DOHH2 (cell line): ENCODE results near the gene PMM2.
"Not testable (repeated sequence)": the region's sequence is repeated elsewhere in the genome, so short reads cannot be mapped to it uniquely, and the experiment has no call there.

Experiments
- H3F3A ChIP-seq: fragments of 200-600 bp; sonication (generic), shearing (Covaris generic); 2 replicates; pipeline ENCODE4 v1.6.0; 2016; ENCODE audit warnings: antibody characterized with exemption, mild to moderate bottlenecking; ENCODE audit not compliant: control insufficient read depth, insufficient read depth
- H3K27ac ChIP-seq: fragments of 200-600 bp; sonication (generic); 2 replicates; pipeline ENCODE4 v1.5.1; 2014; ENCODE audit warnings: low read depth, mild to moderate bottlenecking, low read length, moderate library complexity
- H3K27me3 ChIP-seq: fragments of 200-600 bp; sonication (generic); 2 replicates; pipeline ENCODE4 v1.6.1; 2014; ENCODE audit warnings: mild to moderate bottlenecking, low read length, mixed read lengths; ENCODE audit not compliant: control insufficient read depth
- H3K36me3 ChIP-seq: fragments of 200-600 bp; sonication (generic); 2 replicates; pipeline ENCODE4 v1.6.1; 2014; ENCODE audit warnings: mild to moderate bottlenecking, low read length, moderate library complexity, mixed read lengths; ENCODE audit not compliant: control insufficient read depth
- H3K4me1 ChIP-seq: fragments of 200-600 bp; sonication (generic); 2 replicates; pipeline ENCODE4 v1.6.1; 2014; ENCODE audit warnings: mild to moderate bottlenecking, low read length, mixed read lengths; ENCODE audit not compliant: control insufficient read depth
- H3K4me2 ChIP-seq: fragments of 200-600 bp; sonication (generic); 2 replicates; pipeline ENCODE4 v1.6.0; 2014; ENCODE audit warnings: mild to moderate bottlenecking, low read length, moderate library complexity
- H3K4me3 ChIP-seq: fragments of 200-600 bp; sonication (generic); 2 replicates; pipeline ENCODE4 v1.5.1; 2014; ENCODE audit warnings: mild to moderate bottlenecking, low read length, mixed read lengths
- H3K79me2 ChIP-seq: fragments of 200-600 bp; sonication (generic); 2 replicates; pipeline ENCODE4 v1.6.1; 2014; ENCODE audit warnings: mild to moderate bottlenecking, low read length, mixed read lengths; ENCODE audit not compliant: control insufficient read depth
- H3K9me2 ChIP-seq: fragments of 200-600 bp; sonication (generic); replicated peaks from 2 replicates; pipeline ENCODE4 v1.6.1; 2014; ENCODE audit warnings: mild to moderate bottlenecking, low read length, mixed read lengths; ENCODE audit not compliant: control insufficient read depth
- H3K9me3 ChIP-seq: fragments of 200-600 bp; sonication (generic); 2 replicates; pipeline ENCODE4 v1.6.1; 2014; ENCODE audit warnings: antibody characterized with exemption, low read length, mixed read lengths; ENCODE audit not compliant: control insufficient read depth, insufficient read depth
- H4K20me1 ChIP-seq: fragments of 200-600 bp; sonication (generic); 2 replicates; pipeline ENCODE4 v1.6.0; 2014; ENCODE audit warnings: low read depth, mild to moderate bottlenecking, antibody characterized with exemption, low read length, moderate library complexity; ENCODE audit not compliant: control insufficient read depth, insufficient read depth
- EZH2phosphoT487 ChIP-seq: fragments of 200-600 bp; sonication (generic); IDR thresholded peaks from 2 replicates; pipeline ENCODE4 v1.6.1; 2017; ENCODE audit warnings: borderline replicate concordance, mild to moderate bottlenecking, antibody characterized with exemption, low read length, moderate library complexity, mixed read lengths
- TF ChIP-seq, protein P1 (sequence below): fragments of 200-600 bp; sonication (generic); IDR thresholded peaks from one replicate; pipeline ENCODE4 v1.5.1; 2014; ENCODE audit warnings: antibody characterized with exemption, mild to moderate bottlenecking, low read depth, low read length; ENCODE audit not compliant: poor library complexity, severe bottlenecking

The PMM2 gene

GRCh38 chr16:8869212-8869987 lies 71.8 kb downstream of the PMM2 start:
- Histone ChIP-seq H3K4me1 (peaks cover 59% of the 10 kb centered on the region), H3K4me3 (peak overlapping the region; percentile 67), H3K9me3 (no peaks in the 10 kb centered on the region), H3K79me2 (peaks cover 38% of the 10 kb centered on the region), H3K9me2 (no peaks in the 10 kb centered on the region), H4K20me1 (peaks cover 10% of the 10 kb centered on the region; the same call in 1 of the 2 replicates), H3F3A (peaks cover 12% of the 10 kb centered on the region), H3K27ac (peak overlapping the region; percentile 63), H3K36me3 (peaks cover 23% of the 10 kb centered on the region), H3K27me3 (no peaks in the 10 kb centered on the region), H3K4me2 (peak overlapping the region; percentile 67)
- TF ChIP-seq, protein P1, sequence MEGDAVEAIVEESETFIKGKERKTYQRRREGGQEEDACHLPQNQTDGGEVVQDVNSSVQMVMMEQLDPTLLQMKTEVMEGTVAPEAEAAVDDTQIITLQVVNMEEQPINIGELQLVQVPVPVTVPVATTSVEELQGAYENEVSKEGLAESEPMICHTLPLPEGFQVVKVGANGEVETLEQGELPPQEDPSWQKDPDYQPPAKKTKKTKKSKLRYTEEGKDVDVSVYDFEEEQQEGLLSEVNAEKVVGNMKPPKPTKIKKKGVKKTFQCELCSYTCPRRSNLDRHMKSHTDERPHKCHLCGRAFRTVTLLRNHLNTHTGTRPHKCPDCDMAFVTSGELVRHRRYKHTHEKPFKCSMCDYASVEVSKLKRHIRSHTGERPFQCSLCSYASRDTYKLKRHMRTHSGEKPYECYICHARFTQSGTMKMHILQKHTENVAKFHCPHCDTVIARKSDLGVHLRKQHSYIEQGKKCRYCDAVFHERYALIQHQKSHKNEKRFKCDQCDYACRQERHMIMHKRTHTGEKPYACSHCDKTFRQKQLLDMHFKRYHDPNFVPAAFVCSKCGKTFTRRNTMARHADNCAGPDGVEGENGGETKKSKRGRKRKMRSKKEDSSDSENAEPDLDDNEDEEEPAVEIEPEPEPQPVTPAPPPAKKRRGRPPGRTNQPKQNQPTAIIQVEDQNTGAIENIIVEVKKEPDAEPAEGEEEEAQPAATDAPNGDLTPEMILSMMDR, result peak; percentile 17
- no peak for TF ChIP-seq EZH2phosphoT487

GRCh38 chr16:8869988-8870241 lies 72.3 kb downstream of the PMM2 start:
- peaks cover 57% of the 10 kb centered on the region for H3K4me1 ChIP-seq
- H3K36me3 ChIP-seq, result peaks cover 18% of the 10 kb centered on the region
- not testable (repeated sequence) for H3K4me3 ChIP-seq, H3K27ac ChIP-seq, H3K27me3 ChIP-seq, H3K9me2 ChIP-seq, H4K20me1 ChIP-seq, H3K9me3 ChIP-seq
- peaks cover 33% of the 10 kb centered on the region for H3K79me2 ChIP-seq
- H3F3A ChIP-seq, result peaks cover 12% of the 10 kb centered on the region
- H3K4me2 ChIP-seq, result peak overlapping the region; percentile 67

GRCh38 chr16:8872071-8872470 lies 74.4 kb downstream of the PMM2 start:
- TF ChIP-seq, protein P1, result no peak
- TF ChIP-seq EZH2phosphoT487, result no peak
- H3K4me2 ChIP-seq, result no peak overlapping the region
- H3K9me2 ChIP-seq, result no peaks in the 10 kb centered on the region
- H3K27me3 ChIP-seq, result no peaks in the 10 kb centered on the region
- H3K79me2 ChIP-seq, result peaks cover 11% of the 10 kb centered on the region
- H3K36me3 ChIP-seq, result peaks cover 10% of the 10 kb centered on the region
- H3K27ac ChIP-seq, result no peak overlapping the region
- H3K9me3 ChIP-seq, result no peaks in the 10 kb centered on the region
- peaks cover 12% of the 10 kb centered on the region for H3F3A ChIP-seq
- no peak overlapping the region for H3K4me3 ChIP-seq
- H3K4me1 ChIP-seq, result peaks cover 35% of the 10 kb centered on the region
- no peaks in the 10 kb centered on the region for H4K20me1 ChIP-seq

GRCh38 chr16:8872967-8873865 lies 75.6 kb downstream of the PMM2 start:
- H3K27ac ChIP-seq, result no peak overlapping the region
- no peak for TF ChIP-seq EZH2phosphoT487
- TF ChIP-seq, protein P1, result peak; percentile 41

DNA sequence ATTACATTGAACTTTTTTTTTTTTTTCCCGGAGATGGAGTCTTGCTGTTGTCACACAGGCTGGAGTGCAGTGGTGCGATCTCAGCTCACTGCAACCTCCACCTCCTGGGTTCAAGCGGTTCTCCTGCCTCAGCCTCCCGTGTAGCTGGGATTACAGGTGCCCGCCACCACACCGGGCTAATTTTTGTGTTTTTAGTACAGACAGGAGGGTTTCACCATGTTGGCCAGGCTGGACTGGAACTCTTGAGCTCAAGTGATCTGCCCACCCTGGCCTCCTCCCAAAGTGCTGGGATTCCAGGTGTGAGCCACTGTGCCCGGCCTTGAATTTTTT lies 76.2 kb downstream of the PMM2 start:
- H3K9me2 ChIP-seq, H3K36me3 ChIP-seq, H4K20me1 ChIP-seq, H3K79me2 ChIP-seq, H3K9me3 ChIP-seq, H3K4me2 ChIP-seq, H3K27me3 ChIP-seq, H3K27ac ChIP-seq, H3K4me3 ChIP-seq: not testable (repeated sequence)
- Histone ChIP-seq H3F3A (peaks cover 12% of the 10 kb centered on the region), H3K4me1 (peaks cover 32% of the 10 kb centered on the region)

More at GRCh38 chr16:8872967-8873865, 75.6 kb downstream of the PMM2 start:
- H3K36me3 ChIP-seq, result no peaks in the 10 kb centered on the region
- H3F3A ChIP-seq, result peaks cover 12% of the 10 kb centered on the region
- H4K20me1 ChIP-seq, result no peaks in the 10 kb centered on the region
- no peaks in the 10 kb centered on the region for H3K9me3 ChIP-seq
- no peak overlapping the region for H3K4me3 ChIP-seq
- no peak overlapping the region for H3K4me2 ChIP-seq
- H3K4me1 ChIP-seq, result peaks cover 32% of the 10 kb centered on the region
- no peaks in the 10 kb centered on the region for H3K9me2 ChIP-seq
- H3K79me2 ChIP-seq, result peaks cover under 1% of the 10 kb centered on the region; the same call in 1 of the 2 replicates
- no peaks in the 10 kb centered on the region for H3K27me3 ChIP-seq
